Neuronal stem cell (in vitro differentiated cells): Measurements from ENCODE around the gene ZNF366.

Experiments used
- DNase-seq: peaks from one replicate; pipeline ENCODE4 v3.0.0-alpha.2; 2013; ENCODE audit warnings: low spot score
- H2AFZ ChIP-seq: one replicate; pipeline ENCODE4 v1.6.1; 2013; ENCODE audit warnings: mild to moderate bottlenecking, low read length, inconsistent platforms
- H2AK5ac ChIP-seq: 2 replicates; pipeline ENCODE4 v1.6.1; 2013; ENCODE audit warnings: low read depth, mild to moderate bottlenecking, inconsistent platforms, low read length, moderate library complexity, mixed read lengths
- H2BK120ac ChIP-seq: 2 replicates; pipeline ENCODE4 v1.6.1; 2013; ENCODE audit warnings: low read depth, mild to moderate bottlenecking, inconsistent platforms, low read length, moderate library complexity, mixed read lengths
- H2BK12ac ChIP-seq: one replicate; pipeline ENCODE4 v1.6.1; 2013; ENCODE audit warnings: low read length, inconsistent platforms
- H2BK15ac ChIP-seq: 2 replicates; pipeline ENCODE4 v1.6.1; 2013; ENCODE audit warnings: mild to moderate bottlenecking, low read length, inconsistent platforms, mixed read lengths
- H2BK5ac ChIP-seq: one replicate; pipeline ENCODE4 v1.6.1; 2013; ENCODE audit warnings: inconsistent platforms, mild to moderate bottlenecking, low read length, moderate library complexity
- H3K14ac ChIP-seq: one replicate; pipeline ENCODE4 v1.6.1; 2013; ENCODE audit warnings: low read length, inconsistent platforms
- H3K18ac ChIP-seq: 2 replicates; pipeline ENCODE4 v1.6.1; 2013; ENCODE audit warnings: low read length, inconsistent platforms
- H3K23ac ChIP-seq: 2 replicates; pipeline ENCODE4 v1.6.1; 2013; ENCODE audit warnings: low read depth, mild to moderate bottlenecking, mixed read lengths, low read length, inconsistent platforms; ENCODE audit not compliant: poor library complexity
- H3K27ac ChIP-seq: replicated peaks from 3 replicates; pipeline ENCODE4 v1.5.1; 2013; ENCODE audit warnings: low read length, inconsistent platforms
- H3K27me3 ChIP-seq, 3 experiments: 2 replicates each; pipeline ENCODE4 v1.6.1; 2013; ENCODE audit warnings: low read length in 3 of 3, mild to moderate bottlenecking in 2 of 3, inconsistent platforms in 1 of 3, low read depth in 1 of 3, mixed read lengths in 1 of 3, moderate library complexity in 1 of 3; ENCODE audit not compliant: control insufficient read depth in 3 of 3, insufficient read depth in 3 of 3
- H3K36me3 ChIP-seq, 2 donors: replicated peaks in 1 of 2; 2 replicates each; pipeline ENCODE4 v1.6.1; 2013; ENCODE audit warnings: low read length in 2 of 2; ENCODE audit not compliant: control insufficient read depth in 2 of 2, insufficient read depth in 2 of 2
- H3K4ac ChIP-seq: 2 replicates; pipeline ENCODE4 v1.6.1; 2013; ENCODE audit warnings: inconsistent platforms, mild to moderate bottlenecking, low read length, moderate library complexity
- H3K4me1 ChIP-seq, 2 donors: 1 replicate in 1 of 2; 2 replicates in 1 of 2; pipeline ENCODE4 v1.6.1; 2013; ENCODE audit warnings: low read length in 2 of 2, low read depth in 1 of 2; ENCODE audit not compliant: control insufficient read depth in 2 of 2, insufficient read depth in 1 of 2
- H3K4me2 ChIP-seq: one replicate; pipeline ENCODE4 v1.6.1; 2013; ENCODE audit warnings: mild to moderate bottlenecking, low read length, inconsistent platforms; ENCODE audit not compliant: insufficient read depth, poor library complexity, severe bottlenecking
- H3K4me3 ChIP-seq, 2 donors: 2 replicates each; pipeline ENCODE4 v1.5.1; 2013; ENCODE audit warnings: low read length in 2 of 2, mild to moderate bottlenecking in 2 of 2, inconsistent platforms in 1 of 2, moderate library complexity in 1 of 2
- H3K79me1 ChIP-seq: one replicate; pipeline ENCODE4 v1.6.1; 2013; ENCODE audit warnings: low read depth, mild to moderate bottlenecking, inconsistent platforms, low read length, moderate library complexity
- H3K9ac ChIP-seq: one replicate; pipeline ENCODE4 v1.6.1; 2013; ENCODE audit warnings: mild to moderate bottlenecking, low read depth, low read length, inconsistent platforms; ENCODE audit not compliant: poor library complexity
- H3K9me3 ChIP-seq, 2 donors: replicated peaks in 1 of 2; 2 replicates each; pipeline versions ENCODE3 to v1.6.1; 2013; ENCODE audit warnings: low read length in 2 of 2, mild to moderate bottlenecking in 2 of 2, inconsistent platforms in 1 of 2, low read depth in 1 of 2, mixed read lengths in 1 of 2, moderate library complexity in 1 of 2; ENCODE audit not compliant: control insufficient read depth in 2 of 2, insufficient read depth in 1 of 2
- H4K8ac ChIP-seq: one replicate; pipeline ENCODE4 v1.6.1; 2013; ENCODE audit warnings: low read depth, mild to moderate bottlenecking, inconsistent platforms, low read length, moderate library complexity
- H4K91ac ChIP-seq: one replicate; pipeline ENCODE4 v1.6.1; 2013; ENCODE audit warnings: low read length, low read depth, mild to moderate bottlenecking, inconsistent platforms; ENCODE audit not compliant: poor library complexity
- WGBS, 2 donors: extraction: QIAGEN DNeasy Blood & Tissue Kit; methylation state at CpG; one replicate each; pipeline ENCODE4 v1.1.7; 2013; ENCODE audit warnings: missing lambda C conversion rate in 2 of 2, mixed read lengths in 1 of 2; ENCODE audit not compliant: insufficient read length in 2 of 2, insufficient replicate concordance in 1 of 2; ENCODE audit errors: extremely low coverage in 2 of 2; 5-methylcytosine and 5-hydroxymethylcytosine counted together

ZNF366 gene

GRCh38 chr5:72539038-72539437 lies 31.8 kb upstream of the ZNF366 start:
- Histone ChIP-seq H3K4me3 (no peak overlapping the region), H3K14ac (no peak overlapping the region), H3K4ac (no peak overlapping the region), H2BK15ac (no peak overlapping the region), H3K18ac (no peak overlapping the region), H3K36me3 (no peaks in the 10 kb centered on the region), H2AFZ (no peak overlapping the region), H4K91ac (no peak overlapping the region), H2AK5ac (no peak overlapping the region), H2BK120ac (no peak overlapping the region), H3K27me3 (no peaks in the 10 kb centered on the region), H3K4me1 (peaks cover 3 to 10% of the 10 kb centered on the region in 2 donors), H2BK5ac (no peak overlapping the region), H2BK12ac (no peak overlapping the region), H3K79me1 (no peaks in the 10 kb centered on the region), H3K9ac (no peak overlapping the region), H4K8ac (no peak overlapping the region), H3K23ac (no peak overlapping the region), H3K27ac (no peak overlapping the region), H3K4me2 (no peak overlapping the region), H3K9me3 (no peaks in the 10 kb centered on the region)
- no peak for DNase-seq
- no CpG with 5 or more reads among the region's 1 CpG for WGBS, 2 donors

- H3K79me1 ChIP-seq: no peaks in the 10 kb centered on the region
- H3K27me3 ChIP-seq: no peaks in the 10 kb centered on the region
- no peak overlapping the region for H4K91ac ChIP-seq
- H3K4me2 ChIP-seq: no peak overlapping the region
- no peak overlapping the region for H2BK15ac ChIP-seq
- H3K23ac ChIP-seq: no peak overlapping the region
- H2BK12ac ChIP-seq: no peak overlapping the region
- no peak overlapping the region for H2BK120ac ChIP-seq
- H3K27ac ChIP-seq: no peak overlapping the region
- H2BK5ac ChIP-seq: no peak overlapping the region
- no peak overlapping the region for H3K18ac ChIP-seq
- H3K4me1 ChIP-seq: peaks cover 3 to 10% of the 10 kb centered on the region in 2 donors
- H3K4ac ChIP-seq: no peak overlapping the region
- H3K14ac ChIP-seq: no peak overlapping the region
- H3K36me3 ChIP-seq: no peaks in the 10 kb centered on the region
- H3K9me3 ChIP-seq: peaks cover 0 to 9% of the 10 kb centered on the region in 2 donors
- no CpG with 5 or more reads among the region's 5 CpGs for WGBS, 2 donors
- no peak overlapping the region for H4K8ac ChIP-seq
- no peak for DNase-seq
- H2AFZ ChIP-seq: peak overlapping the region; percentile 13
- H3K4me3 ChIP-seq: no peak overlapping the region
- no peak overlapping the region for H2AK5ac ChIP-seq
- no peak overlapping the region for H3K9ac ChIP-seq
These were observed 30.0 kb upstream of the ZNF366 start for GRCh38 chr5:72537166-72537565.

GRCh38 chr5:72531496-72532190 lies 24.4 kb upstream of the ZNF366 start:
- Histone ChIP-seq H3K9ac (no peak overlapping the region), H3K14ac (no peak overlapping the region), H3K4me2 (no peak overlapping the region), H4K8ac (no peak overlapping the region), H3K9me3 (peaks cover 0 to 9% of the 10 kb centered on the region in 2 donors), H2BK5ac (no peak overlapping the region), H3K27me3 (no peaks in the 10 kb centered on the region), H3K36me3 (no peaks in the 10 kb centered on the region), H2AFZ (no peak overlapping the region), H3K27ac (no peak overlapping the region), H2BK15ac (no peak overlapping the region), H3K79me1 (no peaks in the 10 kb centered on the region), H3K4me1 (no peaks in the 10 kb centered on the region), H3K4me3 (no peak overlapping the region), H4K91ac (no peak overlapping the region), H2AK5ac (no peak overlapping the region), H3K23ac (no peak overlapping the region), H2BK120ac (no peak overlapping the region), H3K18ac (no peak overlapping the region), H2BK12ac (no peak overlapping the region), H3K4ac (no peak overlapping the region)
- no CpG with 5 or more reads among the region's 4 CpGs for WGBS, 2 donors
- no peak for DNase-seq

GRCh38 chr5:72530196-72530595 lies 23.0 kb upstream of the ZNF366 start:
- H2BK5ac ChIP-seq: no peak overlapping the region
- no peak overlapping the region for H3K4me2 ChIP-seq
- H3K4me1 ChIP-seq: no peaks in the 10 kb centered on the region
- no peak for DNase-seq
- no peak overlapping the region for H3K4ac ChIP-seq
- no peak overlapping the region for H3K14ac ChIP-seq
- no peak overlapping the region for H3K4me3 ChIP-seq
- H2BK120ac ChIP-seq: no peak overlapping the region
- H2BK12ac ChIP-seq: no peak overlapping the region
- H3K18ac ChIP-seq: no peak overlapping the region
- H4K91ac ChIP-seq: no peak overlapping the region
- H3K36me3 ChIP-seq: no peaks in the 10 kb centered on the region
- WGBS, 2 donors: no CpG with 5 or more reads among the region's 7 CpGs
- H3K9me3 ChIP-seq: peaks cover 0 to 9% of the 10 kb centered on the region in 2 donors
- no peak overlapping the region for H3K27ac ChIP-seq
- no peaks in the 10 kb centered on the region for H3K27me3 ChIP-seq
- no peak overlapping the region for H2AK5ac ChIP-seq
- H3K79me1 ChIP-seq: no peaks in the 10 kb centered on the region
- H3K23ac ChIP-seq: no peak overlapping the region
- H4K8ac ChIP-seq: no peak overlapping the region
- H3K9ac ChIP-seq: no peak overlapping the region
- H2BK15ac ChIP-seq: no peak overlapping the region
- H2AFZ ChIP-seq: no peak overlapping the region
